Measurements from ENCODE around the gene TMED7.

The TMED7 gene

GRCh38 chr5:115629903-115630302 is 4.1 kb upstream of the TMED7 start:
- no peak overlapping the region for H3K4me3 ChIP-seq (ENCODE audit: low read length)
- DNase-seq (ENCODE audit: low read depth), result no peak
- no peak for TF ChIP-seq CTCF (conservative IDR thresholded peaks at IDR 0.05; ENCODE audit: low read length)

GRCh38 chr5:115627295-115627865 is 1.5 kb upstream of the TMED7 start:
- DNase-seq (ENCODE audit: low read depth), result no peak
- no peak for TF ChIP-seq CTCF (conservative IDR thresholded peaks at IDR 0.05; ENCODE audit: low read length)
- no peak overlapping the region for H3K4me3 ChIP-seq (ENCODE audit: low read length)

- peak; percentile 60 for DNase-seq (ENCODE audit: low read depth)
- TF ChIP-seq CTCF (conservative IDR thresholded peaks at IDR 0.05; ENCODE audit: low read length), result no peak
- peak overlapping the region; percentile 88 for H3K4me3 ChIP-seq (ENCODE audit: low read length)
Observed at GRCh38 chr5:115626445-115626823, 598 bp upstream of the TMED7 start.

GRCh38 chr5:115624994-115625393 is 842 bp downstream of the TMED7 start:
- DNase-seq (ENCODE audit: low read depth), result no peak
- TF ChIP-seq CTCF (conservative IDR thresholded peaks at IDR 0.05; ENCODE audit: low read length), result no peak
- H3K4me3 ChIP-seq (ENCODE audit: low read length), result peak overlapping the region; percentile 88

GRCh38 chr5:115623658-115624057 is 2.2 kb downstream of the TMED7 start:
- no peak for TF ChIP-seq CTCF (conservative IDR thresholded peaks at IDR 0.05; ENCODE audit: low read length)

GRCh38 chr5:115621365-115621900 is 4.4 kb downstream of the TMED7 start:
- no peak overlapping the region for H3K4me3 ChIP-seq (ENCODE audit: low read length)
- no peak for DNase-seq (ENCODE audit: low read depth)
- TF ChIP-seq CTCF (conservative IDR thresholded peaks at IDR 0.05; ENCODE audit: low read length), result no peak

More at GRCh38 chr5:115623658-115624057, 2.2 kb downstream of the TMED7 start:
- DNase-seq (ENCODE audit: low read depth), result no peak
- peak overlapping the region; percentile 88 for H3K4me3 ChIP-seq (ENCODE audit: low read length)

GRCh38 chr5:115616892-115617291 is 8.9 kb downstream of the TMED7 start:
- DNase-seq (ENCODE audit: low read depth), result no peak
- no peak overlapping the region for H3K4me3 ChIP-seq (ENCODE audit: low read length)
- no peak for TF ChIP-seq CTCF (conservative IDR thresholded peaks at IDR 0.05; ENCODE audit: low read length)

All from AG10803 (cell line).